Liver (tissue), 9 donors: ENCODE data around the gene KRTAP10-6. TPM values are rescaled to one million over a fixed set of nuclear protein-coding genes. Genes with fewer than 3 reads are reported as not detected.
"Not testable (repeated sequence)": the region's sequence is repeated elsewhere in the genome, so short reads cannot be mapped to it uniquely, and the experiment has no call there.

ENCODE experiments used
- DNase-seq: peaks from one replicate; pipeline ENCODE4 v3.0.0-alpha.2; 2017; ENCODE audit warnings: low spot score
- H3K27ac ChIP-seq, 2 donors: one replicate each; pipeline ENCODE4 v1.7.0; 2013; ENCODE audit warnings: inconsistent platforms in 2 of 2, low read length in 2 of 2, control low read depth in 1 of 2, low read depth in 1 of 2, mild to moderate bottlenecking in 1 of 2
- H3K27me3 ChIP-seq, 4 donors: one replicate each; pipeline versions ENCODE4 v1.6.1 to v1.7.0; 2013; ENCODE audit warnings: low read length in 3 of 4, inconsistent platforms in 1 of 4, mild to moderate bottlenecking in 1 of 4, moderate library complexity in 1 of 4; ENCODE audit not compliant: control insufficient read depth in 4 of 4, insufficient read depth in 4 of 4
- H3K36me3 ChIP-seq, 4 donors: one replicate each; pipeline versions ENCODE4 v1.6.1 to v1.7.0; 2013; ENCODE audit warnings: low read length in 3 of 4, mild to moderate bottlenecking in 3 of 4, low read depth in 1 of 4, moderate library complexity in 1 of 4; ENCODE audit not compliant: control insufficient read depth in 4 of 4, insufficient read depth in 3 of 4
- H3K4me1 ChIP-seq, 4 donors: one replicate each; pipeline versions ENCODE4 v1.6.1 to v1.7.0; 2013; ENCODE audit warnings: low read length in 3 of 4, mild to moderate bottlenecking in 3 of 4, moderate library complexity in 1 of 4; ENCODE audit not compliant: control insufficient read depth in 4 of 4, insufficient read depth in 4 of 4
- H3K4me3 ChIP-seq, 3 donors: one replicate each; pipeline versions ENCODE4 v1.6.1 to v1.7.0; 2013; ENCODE audit warnings: low read length in 3 of 3, control low read depth in 1 of 3, low read depth in 1 of 3, mild to moderate bottlenecking in 1 of 3
- H3K9ac ChIP-seq, 2 donors: one replicate each; pipeline ENCODE4 v1.7.0; 2013; ENCODE audit warnings: low read length in 2 of 2, mild to moderate bottlenecking in 2 of 2, moderate library complexity in 2 of 2, control low read depth in 1 of 2, low read depth in 1 of 2
- H3K9me3 ChIP-seq, 4 donors: one replicate each; pipeline versions ENCODE4 v1.6.1 to v1.7.0; 2013; ENCODE audit warnings: low read length in 3 of 4; ENCODE audit not compliant: control insufficient read depth in 4 of 4
- EGR1 ChIP-seq, 2 donors: IDR thresholded peaks; 2 replicates each; pipeline ENCODE4 v1.6.1; 2016 to 2018; ENCODE audit warnings: antibody characterized with exemption in 2 of 2, low read depth in 2 of 2
- FOXA1 ChIP-seq: IDR thresholded peaks from 2 replicates; pipeline ENCODE4 v1.6.1; 2016; ENCODE audit warnings: antibody characterized with exemption
- FOXA2 ChIP-seq: IDR thresholded peaks from 2 replicates; pipeline ENCODE4 v1.6.1; 2016; ENCODE audit warnings: antibody characterized with exemption
- GABPA ChIP-seq, 2 donors: IDR thresholded peaks in 1 of 2; conservative IDR thresholded peaks in 1 of 2; 2 replicates each; pipeline ENCODE4 v1.6.1; 2016; ENCODE audit warnings: antibody characterized with exemption in 2 of 2, mild to moderate bottlenecking in 1 of 2, moderate library complexity in 1 of 2
- HNF4A ChIP-seq, 2 donors: conservative IDR thresholded peaks; 2 replicates each; pipeline ENCODE4 v1.6.1; 2016; ENCODE audit warnings: antibody characterized with exemption in 2 of 2, mild to moderate bottlenecking in 2 of 2
- HNF4G ChIP-seq: IDR thresholded peaks from 2 replicates; pipeline ENCODE4 v1.6.1; 2016; ENCODE audit warnings: antibody characterized with exemption
- JUND ChIP-seq, 2 donors: IDR thresholded peaks; 2 replicates each; pipeline ENCODE4 v1.6.1; 2016; ENCODE audit warnings: antibody characterized with exemption in 2 of 2
- NR2F2 ChIP-seq: IDR thresholded peaks from 2 replicates; pipeline ENCODE4 v1.6.1; 2016; ENCODE audit warnings: antibody characterized with exemption
- RAD21 ChIP-seq, 2 donors: IDR thresholded peaks; 2 replicates each; pipeline ENCODE4 v1.6.1; 2016; ENCODE audit warnings: antibody characterized with exemption in 2 of 2, mild to moderate bottlenecking in 2 of 2
- RXRA ChIP-seq, 2 donors: IDR thresholded peaks; 2 replicates each; pipeline ENCODE4 v1.6.1; 2017 to 2018; ENCODE audit warnings: antibody characterized with exemption in 2 of 2, mild to moderate bottlenecking in 1 of 2
- SP1 ChIP-seq: IDR thresholded peaks from 2 replicates; pipeline ENCODE4 v1.6.1; 2018; ENCODE audit warnings: antibody characterized with exemption, mild to moderate bottlenecking
- TAF1 ChIP-seq: conservative IDR thresholded peaks from 2 replicates; pipeline ENCODE4 v1.6.1; 2016; ENCODE audit warnings: antibody characterized with exemption, mild to moderate bottlenecking
- YY1 ChIP-seq: IDR thresholded peaks from 2 replicates; pipeline ENCODE4 v1.6.1; 2016; ENCODE audit warnings: antibody characterized with exemption, mild to moderate bottlenecking
- WGBS: extraction: QIAGEN DNeasy Blood & Tissue Kit; methylation state at CpG from one replicate; pipeline ENCODE4 v1.1.7; 2013; 5-methylcytosine and 5-hydroxymethylcytosine counted together
- polyA plus RNA-seq, 2 donors: library from polyadenylated mRNA; stranded (reverse) in 1 of 2; unstranded in 1 of 2; fragments of 200-250 nt in 1 of 2; fragments of >200 nt in 1 of 2; fragmentation: Nextera tagmentation in 1 of 2; extraction: Ambion mirVana in 1 of 2; gene quantifications; one replicate each; pipeline versions ENCODE4 v1.2.1 to v1.2.3, GENCODE V29; 2013 to 2015
- total RNA-seq, 2 donors: library from RNA; depleted of rRNA; stranded (reverse); fragments of >200 nt; gene quantifications; one replicate each; pipeline ENCODE4 v1.2.3, GENCODE V29; 2014
- TF ChIP-seq, protein P1 (sequence below): IDR thresholded peaks from 2 replicates; pipeline ENCODE4 v1.6.1; 2016; ENCODE audit warnings: antibody characterized with exemption
- TF ChIP-seq, protein P2 (sequence below): IDR thresholded peaks from 2 replicates; pipeline ENCODE4 v1.6.1; 2016; ENCODE audit warnings: antibody characterized with exemption, mild to moderate bottlenecking
- TF ChIP-seq, protein P3 (sequence below): IDR thresholded peaks from 2 replicates; pipeline ENCODE4 v1.6.1; 2016; ENCODE audit warnings: antibody characterized with exemption
- TF ChIP-seq, protein P4 (sequence below): fragments of 150-350 bp; IDR thresholded peaks from 2 replicates; pipeline ENCODE4 v1.5.1; 2017; ENCODE audit warnings: improper control_type of control experiment, low read depth, low read length; ENCODE audit not compliant: missing input control
- TF ChIP-seq, protein P5 (sequence below): IDR thresholded peaks from 2 replicates; pipeline ENCODE4 v1.6.1; 2016; ENCODE audit warnings: antibody characterized with exemption
- donor health status: healthy.
- donor health status: healthy.
- donor health status: healthy.
- donor health status: healthy.
- donor health status: healthy.

The KRTAP10-6 gene
- total and polyA plus RNA-seq, 4 donors, result not detected

DNA sequence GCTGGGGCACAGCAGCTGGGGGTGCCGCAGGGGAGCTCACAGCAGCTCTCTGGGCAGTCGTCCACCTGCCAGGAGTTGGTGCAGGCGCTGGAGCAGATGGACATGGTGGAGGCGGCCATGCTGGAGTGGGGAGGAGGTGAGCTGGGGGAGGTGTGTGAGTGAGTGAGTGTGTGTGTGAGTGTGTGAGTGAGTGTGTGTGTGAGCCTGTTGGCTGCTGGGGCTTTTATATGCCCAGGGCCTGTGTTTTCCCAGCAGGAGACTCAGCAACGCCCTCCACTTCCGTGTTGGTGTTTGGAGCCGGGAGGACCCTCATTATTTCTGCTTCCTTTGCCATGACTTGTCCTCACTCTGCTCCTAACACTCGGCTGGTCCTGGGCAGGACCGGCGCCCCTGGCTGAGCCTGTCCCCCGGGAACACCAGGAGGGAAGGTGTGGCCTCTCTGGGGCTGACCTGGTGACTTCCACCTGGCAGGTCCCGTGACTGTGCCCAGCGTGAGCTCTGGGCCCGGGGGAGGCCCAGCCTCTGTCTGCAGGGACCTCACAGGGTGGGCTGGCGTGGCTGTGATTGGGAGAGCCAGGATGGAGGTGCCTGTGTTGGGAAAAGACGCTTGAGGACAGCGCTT, 40.9 kb downstream of the KRTAP10-6 start, which contains the start of gene KRTAP10-2:
TSS of gene KRTAP10-2 (minus strand) at position 166 of the 622 bp plus-strand sequence. CDS start at position 119, 47 bp downstream.
- Histone ChIP-seq H3K4me1 (no peaks in the 10 kb centered on the region), H3K27me3 (peaks cover 0 to 2% (median 0%) of the 10 kb centered on the region in 4 donors), H3K27ac (no peak within 1 kb of the TSS), H3K36me3 (no peaks in the 10 kb centered on the region), H3K9ac (no peak within 1 kb of the TSS), H3K4me3 (no peak within 1 kb of the TSS), H3K9me3 (no peaks in the 10 kb centered on the region)
- DNase-seq, result peak; percentile 14
- no peak for TF ChIP-seq HNF4A (conservative IDR thresholded peaks at IDR 0.05)
- TF ChIP-seq FOXA1, result no peak
- TF ChIP-seq SP1, result no peak
- TF ChIP-seq HNF4G, result no peak
- TF ChIP-seq TAF1, result no peak
- no peak for TF ChIP-seq EGR1 (IDR thresholded peaks at IDR 0.05; ENCODE audit: low read depth in 2 of 2)
- no peak for TF ChIP-seq NR2F2
- TF ChIP-seq, protein P1, sequence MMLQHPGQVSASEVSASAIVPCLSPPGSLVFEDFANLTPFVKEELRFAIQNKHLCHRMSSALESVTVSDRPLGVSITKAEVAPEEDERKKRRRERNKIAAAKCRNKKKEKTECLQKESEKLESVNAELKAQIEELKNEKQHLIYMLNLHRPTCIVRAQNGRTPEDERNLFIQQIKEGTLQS, result no peak
- WGBS, result 70% methylated on average over 17 of the region's 17 CpGs

DNA sequence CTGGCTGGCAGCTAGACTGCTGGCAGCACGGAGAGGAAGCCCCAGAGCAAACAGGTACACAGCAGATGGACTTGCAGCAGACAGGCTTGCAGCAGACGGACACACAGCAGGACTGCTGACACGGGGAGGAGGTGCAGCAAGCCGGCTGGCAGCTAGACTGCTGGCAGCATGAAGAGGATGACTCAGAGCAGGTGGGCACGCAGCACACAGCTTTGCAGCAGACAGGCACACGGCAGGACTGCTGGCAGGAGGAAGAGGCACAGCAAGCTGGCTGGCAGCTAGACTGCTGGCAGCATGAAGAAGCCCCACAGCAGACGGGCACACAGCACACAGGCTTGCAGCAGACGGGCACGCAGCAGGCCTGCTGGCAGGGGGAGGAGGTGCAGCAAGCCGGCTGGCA, 41.5 kb downstream of the KRTAP10-6 start:
- Histone ChIP-seq H3K9me3 (no peaks in the 10 kb centered on the region), H3K4me3 (no peak overlapping the region), H3K9ac (no peak overlapping the region), H3K36me3 (no peaks in the 10 kb centered on the region), H3K27me3 (peaks cover 0 to 2% (median 0%) of the 10 kb centered on the region in 4 donors), H3K27ac (no peak overlapping the region), H3K4me1 (no peaks in the 10 kb centered on the region)
- 64% methylated on average over 10 of the region's 10 CpGs for WGBS
- no peak for DNase-seq
- TF ChIP-seq, protein P2, sequence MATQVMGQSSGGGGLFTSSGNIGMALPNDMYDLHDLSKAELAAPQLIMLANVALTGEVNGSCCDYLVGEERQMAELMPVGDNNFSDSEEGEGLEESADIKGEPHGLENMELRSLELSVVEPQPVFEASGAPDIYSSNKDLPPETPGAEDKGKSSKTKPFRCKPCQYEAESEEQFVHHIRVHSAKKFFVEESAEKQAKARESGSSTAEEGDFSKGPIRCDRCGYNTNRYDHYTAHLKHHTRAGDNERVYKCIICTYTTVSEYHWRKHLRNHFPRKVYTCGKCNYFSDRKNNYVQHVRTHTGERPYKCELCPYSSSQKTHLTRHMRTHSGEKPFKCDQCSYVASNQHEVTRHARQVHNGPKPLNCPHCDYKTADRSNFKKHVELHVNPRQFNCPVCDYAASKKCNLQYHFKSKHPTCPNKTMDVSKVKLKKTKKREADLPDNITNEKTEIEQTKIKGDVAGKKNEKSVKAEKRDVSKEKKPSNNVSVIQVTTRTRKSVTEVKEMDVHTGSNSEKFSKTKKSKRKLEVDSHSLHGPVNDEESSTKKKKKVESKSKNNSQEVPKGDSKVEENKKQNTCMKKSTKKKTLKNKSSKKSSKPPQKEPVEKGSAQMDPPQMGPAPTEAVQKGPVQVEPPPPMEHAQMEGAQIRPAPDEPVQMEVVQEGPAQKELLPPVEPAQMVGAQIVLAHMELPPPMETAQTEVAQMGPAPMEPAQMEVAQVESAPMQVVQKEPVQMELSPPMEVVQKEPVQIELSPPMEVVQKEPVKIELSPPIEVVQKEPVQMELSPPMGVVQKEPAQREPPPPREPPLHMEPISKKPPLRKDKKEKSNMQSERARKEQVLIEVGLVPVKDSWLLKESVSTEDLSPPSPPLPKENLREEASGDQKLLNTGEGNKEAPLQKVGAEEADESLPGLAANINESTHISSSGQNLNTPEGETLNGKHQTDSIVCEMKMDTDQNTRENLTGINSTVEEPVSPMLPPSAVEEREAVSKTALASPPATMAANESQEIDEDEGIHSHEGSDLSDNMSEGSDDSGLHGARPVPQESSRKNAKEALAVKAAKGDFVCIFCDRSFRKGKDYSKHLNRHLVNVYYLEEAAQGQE, result no peak
- TF ChIP-seq FOXA1 (no peak), HNF4A (conservative IDR thresholded peaks at IDR 0.05) (no peak), EGR1 (IDR thresholded peaks at IDR 0.05; ENCODE audit: low read depth in 2 of 2) (no peak), GABPA (IDR thresholded peaks at IDR 0.05 in 1 of 2, conservative IDR thresholded peaks at IDR 0.05 in 1 of 2) (no peak), YY1 (no peak), JUND (IDR thresholded peaks at IDR 0.05) (no peak), SP1 (no peak), RXRA (IDR thresholded peaks at IDR 0.05) (no peak), RAD21 (IDR thresholded peaks at IDR 0.05) (no peak), NR2F2 (no peak), FOXA2 (no peak), TAF1 (no peak), HNF4G (no peak)
- TF ChIP-seq, protein P3, sequence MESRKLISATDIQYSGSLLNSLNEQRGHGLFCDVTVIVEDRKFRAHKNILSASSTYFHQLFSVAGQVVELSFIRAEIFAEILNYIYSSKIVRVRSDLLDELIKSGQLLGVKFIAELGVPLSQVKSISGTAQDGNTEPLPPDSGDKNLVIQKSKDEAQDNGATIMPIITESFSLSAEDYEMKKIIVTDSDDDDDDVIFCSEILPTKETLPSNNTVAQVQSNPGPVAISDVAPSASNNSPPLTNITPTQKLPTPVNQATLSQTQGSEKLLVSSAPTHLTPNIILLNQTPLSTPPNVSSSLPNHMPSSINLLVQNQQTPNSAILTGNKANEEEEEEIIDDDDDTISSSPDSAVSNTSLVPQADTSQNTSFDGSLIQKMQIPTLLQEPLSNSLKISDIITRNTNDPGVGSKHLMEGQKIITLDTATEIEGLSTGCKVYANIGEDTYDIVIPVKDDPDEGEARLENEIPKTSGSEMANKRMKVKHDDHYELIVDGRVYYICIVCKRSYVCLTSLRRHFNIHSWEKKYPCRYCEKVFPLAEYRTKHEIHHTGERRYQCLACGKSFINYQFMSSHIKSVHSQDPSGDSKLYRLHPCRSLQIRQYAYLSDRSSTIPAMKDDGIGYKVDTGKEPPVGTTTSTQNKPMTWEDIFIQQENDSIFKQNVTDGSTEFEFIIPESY, result no peak
- TF ChIP-seq, protein P4, sequence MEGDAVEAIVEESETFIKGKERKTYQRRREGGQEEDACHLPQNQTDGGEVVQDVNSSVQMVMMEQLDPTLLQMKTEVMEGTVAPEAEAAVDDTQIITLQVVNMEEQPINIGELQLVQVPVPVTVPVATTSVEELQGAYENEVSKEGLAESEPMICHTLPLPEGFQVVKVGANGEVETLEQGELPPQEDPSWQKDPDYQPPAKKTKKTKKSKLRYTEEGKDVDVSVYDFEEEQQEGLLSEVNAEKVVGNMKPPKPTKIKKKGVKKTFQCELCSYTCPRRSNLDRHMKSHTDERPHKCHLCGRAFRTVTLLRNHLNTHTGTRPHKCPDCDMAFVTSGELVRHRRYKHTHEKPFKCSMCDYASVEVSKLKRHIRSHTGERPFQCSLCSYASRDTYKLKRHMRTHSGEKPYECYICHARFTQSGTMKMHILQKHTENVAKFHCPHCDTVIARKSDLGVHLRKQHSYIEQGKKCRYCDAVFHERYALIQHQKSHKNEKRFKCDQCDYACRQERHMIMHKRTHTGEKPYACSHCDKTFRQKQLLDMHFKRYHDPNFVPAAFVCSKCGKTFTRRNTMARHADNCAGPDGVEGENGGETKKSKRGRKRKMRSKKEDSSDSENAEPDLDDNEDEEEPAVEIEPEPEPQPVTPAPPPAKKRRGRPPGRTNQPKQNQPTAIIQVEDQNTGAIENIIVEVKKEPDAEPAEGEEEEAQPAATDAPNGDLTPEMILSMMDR, result no peak
- TF ChIP-seq, protein P1, result no peak
- TF ChIP-seq, protein P5, sequence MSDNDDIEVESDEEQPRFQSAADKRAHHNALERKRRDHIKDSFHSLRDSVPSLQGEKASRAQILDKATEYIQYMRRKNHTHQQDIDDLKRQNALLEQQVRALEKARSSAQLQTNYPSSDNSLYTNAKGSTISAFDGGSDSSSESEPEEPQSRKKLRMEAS, result no peak

DNA sequence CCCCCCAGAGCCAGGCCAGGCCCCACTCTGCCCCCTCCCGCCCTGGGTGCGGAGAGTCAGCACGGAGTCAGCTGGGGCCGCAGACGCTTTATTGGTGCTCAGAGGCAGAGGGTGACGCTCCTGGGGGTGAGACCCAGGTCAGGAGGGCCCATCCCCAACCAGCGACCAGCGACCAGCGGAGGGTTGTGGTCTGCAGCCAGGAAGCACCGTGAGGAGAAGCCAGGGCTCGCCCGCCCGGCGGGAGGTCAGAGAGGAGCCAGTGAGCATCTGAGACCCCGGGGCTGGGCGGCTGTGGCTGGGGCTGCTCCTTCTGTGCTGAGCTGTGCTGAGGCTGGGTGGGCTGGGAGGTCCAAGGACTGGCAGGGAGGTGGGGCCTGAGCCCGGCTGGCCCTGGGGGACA, 42.0 kb downstream of the KRTAP10-6 start:
- WGBS, result 55% methylated on average over 17 of the region's 17 CpGs

More for the DNA sequence above, 42.0 kb downstream of the KRTAP10-6 start:
- not testable (repeated sequence) for H3K9me3 ChIP-seq, H3K27me3 ChIP-seq, H3K36me3 ChIP-seq, H3K4me3 ChIP-seq, H3K27ac ChIP-seq, H3K4me1 ChIP-seq, H3K9ac ChIP-seq
- DNase-seq, result peak; percentile 20
